HG02610 (cell line): ENCODE results near the gene SPRR4.

Experiments used
- ATAC-seq: cut with Tn5 transposase; IDR thresholded peaks from one replicate; pipeline ENCODE4 v1.9.1; 2021; ENCODE audit warnings: mild to moderate bottlenecking, moderate library complexity; ENCODE audit not compliant: unreplicated experiment

Gene SPRR4, protein sequence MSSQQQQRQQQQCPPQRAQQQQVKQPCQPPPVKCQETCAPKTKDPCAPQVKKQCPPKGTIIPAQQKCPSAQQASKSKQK

DNA sequence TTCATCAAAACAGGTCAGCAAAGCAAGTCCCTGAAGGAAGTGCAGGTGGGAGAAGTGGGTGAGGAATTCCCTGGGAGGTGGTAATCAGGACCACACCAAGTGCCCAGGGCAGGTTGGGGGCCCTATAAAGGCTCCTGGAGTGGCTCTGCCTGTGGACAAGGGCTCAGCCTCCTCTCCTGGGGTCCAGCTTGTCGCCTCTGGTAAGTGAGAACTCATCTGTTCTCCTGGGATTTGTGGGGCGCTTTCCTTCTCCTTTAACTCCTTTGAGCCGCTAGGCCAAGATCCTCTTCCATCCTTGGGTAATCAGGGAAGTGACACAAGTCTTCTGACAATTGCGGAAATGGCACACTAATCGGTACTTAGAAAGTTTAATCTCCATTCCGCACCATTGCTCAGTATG is at the start of gene SPRR4:
TSS of gene SPRR4 (plus strand) at position 154 of the 400 bp plus-strand sequence. CDS start 1,243 bp downstream, outside the sequence.
- no peak for ATAC-seq

DNA sequence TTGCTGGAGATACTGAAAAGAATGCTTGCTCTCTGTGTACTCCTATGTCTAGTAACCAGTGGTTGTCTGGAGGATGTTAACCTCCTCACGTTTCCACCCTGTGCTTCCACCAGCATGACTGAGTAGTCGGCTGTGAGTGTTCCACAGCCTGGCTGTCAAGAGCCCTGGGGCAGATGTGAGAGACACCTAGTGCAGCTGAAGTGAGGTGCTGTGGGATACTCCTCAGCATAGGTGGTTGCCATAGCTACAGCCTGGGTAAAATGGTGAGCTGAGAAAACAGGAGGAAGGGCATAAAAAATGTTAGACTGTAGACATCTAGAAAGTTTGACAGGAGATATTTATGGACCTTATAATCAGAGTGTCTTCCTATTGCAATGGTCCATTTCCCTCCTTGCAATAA is 46.3 kb upstream of the SPRR4 start:
- ATAC-seq = no peak

DNA sequence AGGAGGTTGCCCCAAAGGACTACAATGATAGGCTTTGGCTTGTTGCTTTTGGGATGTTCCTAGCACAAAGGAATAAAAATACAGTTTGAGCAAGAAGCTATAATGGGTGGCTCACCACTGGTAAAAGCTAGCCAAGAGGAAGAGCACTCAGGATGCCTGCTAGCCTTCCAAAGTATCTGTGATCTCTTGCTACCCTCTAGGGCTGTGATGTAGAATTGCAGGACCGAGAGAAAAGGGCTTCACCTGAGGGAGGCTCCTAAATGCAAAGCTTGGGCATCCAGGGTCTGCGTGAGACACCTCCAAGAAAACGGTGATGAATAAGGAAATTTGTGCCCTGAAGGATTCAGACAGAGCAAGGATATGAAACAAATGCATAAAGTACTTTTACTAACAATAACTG is 44.4 kb upstream of the SPRR4 start:
- ATAC-seq = peak; percentile 65

DNA sequence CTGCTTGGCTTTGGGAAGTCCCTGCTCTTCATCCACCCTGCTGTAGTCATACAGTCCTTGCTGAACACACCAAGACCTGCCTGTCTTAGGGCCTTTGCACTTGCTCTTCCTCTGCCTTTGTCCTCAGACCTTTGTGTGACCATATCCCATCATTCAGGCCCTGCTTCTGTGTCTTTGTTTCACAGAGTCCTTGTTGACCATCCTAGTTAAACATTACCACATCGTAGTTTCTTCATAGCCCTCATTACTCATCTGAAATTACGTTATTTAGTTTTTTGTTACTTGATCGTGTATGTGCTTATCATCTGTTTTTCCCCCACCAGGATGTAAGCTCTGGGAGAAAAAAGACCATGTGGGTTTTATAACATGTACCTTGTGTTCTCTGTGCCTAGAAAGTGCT is 41.8 kb upstream of the SPRR4 start:
- ATAC-seq = no peak

DNA sequence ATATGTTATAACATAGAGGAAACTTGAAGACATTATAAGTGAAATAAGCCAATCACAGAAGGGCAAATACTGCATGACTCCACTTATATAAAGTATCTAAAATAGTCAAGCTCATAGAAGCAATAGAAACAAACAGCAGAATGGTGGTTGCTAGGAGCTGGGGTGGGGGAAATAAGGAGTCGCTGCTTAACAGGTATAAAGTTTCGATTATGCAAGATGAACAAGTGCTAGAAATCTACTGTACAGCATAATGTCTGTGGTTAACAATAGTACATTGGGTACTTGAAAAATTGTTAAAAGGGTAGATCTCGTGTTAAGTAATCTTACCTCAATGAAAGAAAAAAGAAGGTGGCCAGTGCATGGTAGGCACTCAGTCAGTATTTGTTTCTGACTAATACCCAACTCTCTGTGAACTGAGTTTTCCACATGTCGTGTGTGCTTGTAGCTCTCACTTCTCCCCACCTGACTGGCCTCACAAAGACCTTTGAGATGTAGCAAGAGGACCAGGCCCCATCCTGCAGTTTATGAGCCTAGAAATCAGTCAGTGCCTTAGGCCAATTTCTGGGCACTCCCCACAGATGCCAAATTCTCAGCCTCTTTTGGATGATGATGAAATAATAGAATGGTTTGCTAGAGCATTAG is 38.2 kb upstream of the SPRR4 start:
- no peak for ATAC-seq

DNA sequence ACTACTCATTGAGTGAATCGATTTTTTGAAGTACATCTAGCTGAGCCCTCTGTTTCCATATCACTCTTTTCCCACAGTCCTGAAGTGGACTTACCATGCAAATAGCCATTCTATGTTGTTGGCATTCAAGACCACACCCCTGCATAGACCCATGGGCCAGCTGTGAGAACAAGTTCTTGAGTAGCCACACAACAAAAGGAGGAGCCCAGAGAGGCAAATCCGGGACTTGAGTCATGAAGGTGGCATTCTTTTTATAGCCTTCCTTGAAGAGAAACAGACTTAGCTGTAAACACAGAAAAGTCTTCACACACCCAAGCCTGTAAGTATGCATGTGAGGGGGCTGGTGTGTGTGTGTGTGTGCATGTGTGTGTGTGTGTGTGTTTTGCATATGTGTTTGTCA is 37.3 kb upstream of the SPRR4 start:
- no peak for ATAC-seq

DNA sequence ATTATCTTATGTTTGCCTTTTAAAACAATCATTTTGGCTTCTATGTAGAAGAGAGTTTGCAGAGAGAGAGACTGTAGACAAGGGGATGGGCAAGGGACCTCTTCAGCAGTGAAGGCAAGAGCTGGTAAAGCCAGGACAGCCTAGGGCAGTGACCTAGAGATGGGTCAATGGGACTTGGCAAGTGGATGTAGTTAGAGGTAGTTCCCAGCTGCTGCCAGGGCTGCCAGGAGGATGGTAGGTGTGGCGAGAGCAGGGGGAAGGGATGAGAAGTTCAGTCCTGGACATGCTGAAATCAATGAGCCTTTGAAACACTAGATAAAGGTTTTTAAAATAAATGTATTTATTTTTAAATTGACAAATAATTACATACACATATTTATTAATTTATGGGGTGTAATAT is 29.8 kb upstream of the SPRR4 start:
- no peak for ATAC-seq

DNA sequence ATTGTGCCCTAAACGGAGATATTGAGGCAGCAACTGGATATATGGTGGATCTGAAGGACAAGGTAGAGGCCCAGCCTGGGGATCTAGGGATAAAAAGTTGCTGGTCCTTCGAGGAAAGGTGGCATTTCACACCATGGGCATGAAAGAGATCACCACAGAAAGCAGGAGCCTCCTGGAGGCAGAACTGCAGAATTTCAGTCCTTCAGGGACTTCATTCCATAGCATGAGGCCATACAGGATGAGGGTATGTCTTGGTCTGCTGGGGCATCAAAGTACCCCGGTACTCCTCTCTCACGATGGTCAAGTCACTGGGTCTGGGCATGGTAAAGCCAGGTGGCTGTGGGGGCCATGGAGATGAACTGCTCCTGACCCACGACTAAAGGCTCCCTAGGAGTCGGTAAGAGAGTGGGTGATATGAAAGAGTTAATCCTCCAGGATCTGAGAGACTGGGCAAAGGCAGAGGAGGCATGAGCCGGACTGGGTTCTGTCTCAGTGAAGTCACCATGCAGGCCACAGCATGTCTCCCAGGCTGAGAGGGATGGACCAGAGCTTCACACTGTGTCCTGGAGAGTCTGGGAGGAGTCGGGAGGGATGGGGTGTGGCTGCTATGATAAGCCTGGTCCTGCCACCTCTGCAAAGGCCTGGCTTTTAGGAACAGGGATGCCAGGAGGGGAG is 29.3 kb upstream of the SPRR4 start:
- no peak for ATAC-seq

DNA sequence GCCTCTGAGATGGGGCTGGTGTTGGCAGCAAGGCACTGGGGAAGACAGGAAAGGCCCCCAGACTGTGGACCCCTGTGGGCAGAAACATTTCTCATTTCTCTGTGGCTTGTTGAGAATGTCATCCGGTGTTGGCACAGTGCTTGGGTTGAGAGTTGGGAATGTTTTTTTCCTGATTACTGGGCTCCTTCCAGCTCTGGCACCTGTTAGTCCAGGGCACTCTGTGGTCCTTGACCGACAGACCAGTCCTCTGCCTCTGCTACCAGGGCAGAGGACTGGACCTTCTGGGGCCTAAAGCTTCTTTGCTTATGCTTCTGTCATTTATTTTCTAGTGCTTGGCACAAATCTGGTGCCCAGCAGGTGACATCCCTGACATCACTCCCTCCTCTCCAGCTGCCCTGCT is 28.3 kb upstream of the SPRR4 start:
- ATAC-seq = no peak

DNA sequence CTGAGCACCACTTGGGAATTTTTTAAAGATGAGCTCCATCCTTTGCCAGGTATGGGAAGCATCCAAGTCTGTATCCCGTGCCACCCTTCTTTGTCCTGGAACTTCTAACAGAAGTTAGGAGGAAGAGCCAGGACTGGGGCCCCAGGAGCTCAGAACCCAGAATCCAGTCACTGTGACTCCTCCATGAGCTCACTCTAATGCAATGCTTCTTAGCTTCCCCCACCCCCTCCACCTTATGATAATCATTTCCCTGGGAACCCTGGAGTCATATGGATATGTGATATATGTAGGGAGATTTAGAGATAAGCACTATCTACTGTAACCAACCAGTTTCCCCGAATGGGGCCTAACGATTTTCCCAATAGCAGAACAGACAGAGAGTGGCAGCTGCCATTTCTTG is 24.2 kb upstream of the SPRR4 start:
- ATAC-seq = no peak

DNA sequence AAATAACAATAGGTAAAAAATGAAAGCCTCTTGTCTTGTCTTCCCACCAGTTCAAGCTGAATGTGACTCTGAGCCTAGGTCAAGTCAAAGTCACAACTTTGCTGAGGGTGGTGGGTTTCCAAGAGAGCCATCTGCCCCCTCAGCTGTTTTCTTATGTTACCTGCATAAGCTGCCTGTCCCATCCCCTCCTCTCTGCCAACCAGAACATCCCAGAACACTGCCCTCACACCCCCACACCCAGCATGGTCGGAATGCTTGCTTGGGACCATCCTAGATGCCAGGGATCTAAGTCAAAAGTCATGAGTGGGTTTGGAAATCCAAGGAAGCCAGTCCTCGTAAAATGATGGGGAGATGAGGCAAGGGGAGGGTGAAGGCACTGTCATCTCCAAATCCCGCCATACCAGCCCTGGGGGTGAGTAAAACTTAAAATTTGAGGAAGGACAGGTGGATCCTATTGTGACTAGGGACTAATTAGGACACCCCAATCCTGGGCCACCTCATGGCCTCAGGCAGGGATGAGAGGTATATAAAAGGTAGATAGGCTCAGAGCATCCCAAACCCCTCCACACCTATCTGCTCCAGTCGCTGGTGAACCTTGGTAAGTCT is 23.7 kb upstream of the SPRR4 start, which contains the start of gene SPRR5:
TSS of gene SPRR5 (plus strand) at position 556 of the 606 bp plus-strand sequence. CDS start 1,349 bp downstream, outside the sequence.
- no peak for ATAC-seq

DNA sequence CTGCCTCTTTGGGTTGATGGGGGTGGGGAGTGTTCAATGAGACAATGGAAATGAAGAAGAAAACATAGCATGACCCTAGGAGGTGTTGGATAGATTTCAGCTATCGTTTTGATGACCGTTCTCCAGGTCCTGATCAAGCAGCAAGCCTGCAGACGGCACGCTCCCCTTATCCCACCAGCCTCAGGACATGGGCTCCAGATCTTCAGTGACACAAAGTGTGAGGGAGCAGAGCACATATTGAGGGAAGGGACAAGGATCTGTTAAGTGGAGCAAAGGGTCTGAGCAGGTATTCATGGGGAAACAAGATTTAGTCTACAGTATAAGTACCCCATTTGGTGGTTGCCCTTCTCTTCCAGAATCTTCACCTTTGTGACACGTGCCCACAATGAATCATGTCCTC is 18.7 kb upstream of the SPRR4 start:
- ATAC-seq = no peak

DNA sequence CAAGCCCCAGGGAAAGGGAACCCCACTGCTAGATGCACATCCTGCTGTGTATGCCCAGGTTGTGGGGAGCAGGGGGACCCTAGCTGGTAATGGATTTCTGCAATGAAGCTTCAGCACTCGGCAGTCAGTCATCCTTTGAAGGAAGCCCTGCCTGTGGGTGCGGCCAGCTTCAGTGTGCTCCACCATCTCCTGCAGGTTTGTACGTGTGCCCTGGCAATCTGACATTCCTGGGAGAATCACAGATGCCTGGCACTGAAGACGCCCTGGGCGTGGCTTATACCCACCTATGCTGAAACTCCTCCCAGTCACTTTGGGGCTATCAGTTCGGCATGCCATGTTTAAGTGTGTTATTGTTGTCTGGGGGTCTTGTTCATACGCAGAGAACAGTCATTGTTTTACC is 16.7 kb upstream of the SPRR4 start:
- ATAC-seq = no peak

DNA sequence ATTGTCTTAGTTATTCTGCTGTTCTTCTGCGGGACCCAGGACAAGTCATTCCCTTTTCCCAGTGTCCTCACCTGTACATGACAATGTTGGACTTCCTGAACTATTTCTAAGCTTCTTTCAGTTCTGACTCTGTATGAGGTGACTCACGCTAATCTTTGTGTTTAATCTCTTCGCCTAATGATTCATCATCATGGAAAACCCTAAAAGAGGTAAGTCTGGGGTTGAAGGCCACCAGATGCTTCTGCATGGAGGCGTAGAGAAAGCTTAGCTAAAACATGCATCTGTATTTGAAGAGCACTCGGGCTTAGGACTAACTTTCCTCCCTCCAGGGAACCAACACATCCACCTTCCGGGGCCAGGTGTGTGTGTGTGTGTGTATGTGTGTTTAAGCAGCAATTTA is 16.0 kb upstream of the SPRR4 start:
- no peak for ATAC-seq

DNA sequence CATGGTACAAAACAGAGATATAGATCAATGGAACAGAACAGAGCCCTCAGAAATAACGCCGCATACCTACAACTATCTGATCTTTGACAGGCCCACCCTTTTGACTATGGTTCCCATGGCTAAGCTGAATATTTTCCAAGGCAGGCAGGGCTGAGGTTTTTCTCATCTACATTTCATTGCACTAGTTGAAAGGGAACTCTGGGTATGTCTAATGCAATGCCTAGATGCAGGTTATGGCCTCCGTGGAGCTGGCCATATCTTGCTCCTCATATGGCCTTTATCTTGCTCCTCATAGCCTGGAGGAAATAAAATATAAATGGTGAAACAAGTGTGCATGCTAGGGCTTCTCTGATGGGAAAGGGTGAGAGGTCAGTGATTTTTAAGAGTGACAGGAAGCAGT is 12.9 kb upstream of the SPRR4 start:
- no peak for ATAC-seq

DNA sequence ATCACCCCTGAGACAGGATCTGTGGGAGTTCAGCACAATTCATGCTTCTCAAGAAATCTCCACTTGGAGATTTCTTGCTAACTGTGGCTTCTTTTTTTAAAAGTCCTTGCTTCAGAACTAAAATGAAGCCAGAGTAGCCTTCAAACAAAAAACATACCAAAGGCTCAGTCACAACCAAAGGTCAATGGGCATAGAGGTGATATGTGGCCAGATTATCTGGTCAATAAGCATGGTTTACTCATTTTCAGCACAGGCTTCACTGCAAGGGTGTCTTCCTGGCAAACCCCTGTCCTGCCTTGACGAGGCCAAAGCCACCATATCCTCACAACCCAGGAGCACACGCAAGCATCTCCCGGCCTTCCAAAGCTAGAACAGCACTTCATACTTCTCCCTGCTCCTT is 11.2 kb upstream of the SPRR4 start:
- ATAC-seq = no peak

DNA sequence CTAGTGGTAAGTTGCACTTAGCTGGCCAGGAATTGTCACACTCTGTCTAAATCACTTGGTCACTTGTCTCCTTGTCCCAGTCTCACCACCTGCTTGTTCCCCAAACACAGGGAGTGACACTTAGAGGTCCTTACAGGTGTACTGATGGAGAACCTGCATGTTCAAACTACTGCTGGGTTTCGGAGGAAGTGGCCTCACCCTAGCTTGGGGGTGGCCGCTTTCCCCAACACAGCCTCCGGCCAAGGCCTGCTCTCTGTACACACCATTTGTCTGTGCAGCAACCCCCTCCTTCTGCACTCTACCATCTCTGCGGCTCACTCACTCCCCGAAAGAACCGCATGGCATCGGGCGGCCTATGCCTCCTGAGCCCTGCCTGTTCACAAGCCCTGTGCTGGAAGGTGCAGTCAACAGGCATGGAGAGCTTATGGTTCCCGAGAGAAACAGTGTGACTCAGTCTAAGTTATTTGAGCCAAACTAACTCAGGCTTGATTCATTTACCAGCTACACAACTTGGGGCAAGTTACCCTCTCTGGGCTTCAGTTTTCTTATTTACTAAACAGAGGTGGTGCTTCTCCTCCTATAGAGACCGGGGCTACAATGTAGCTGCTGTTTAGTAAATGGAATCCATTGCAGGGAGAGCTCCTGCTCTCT is 10.5 kb upstream of the SPRR4 start:
- no peak for ATAC-seq

DNA sequence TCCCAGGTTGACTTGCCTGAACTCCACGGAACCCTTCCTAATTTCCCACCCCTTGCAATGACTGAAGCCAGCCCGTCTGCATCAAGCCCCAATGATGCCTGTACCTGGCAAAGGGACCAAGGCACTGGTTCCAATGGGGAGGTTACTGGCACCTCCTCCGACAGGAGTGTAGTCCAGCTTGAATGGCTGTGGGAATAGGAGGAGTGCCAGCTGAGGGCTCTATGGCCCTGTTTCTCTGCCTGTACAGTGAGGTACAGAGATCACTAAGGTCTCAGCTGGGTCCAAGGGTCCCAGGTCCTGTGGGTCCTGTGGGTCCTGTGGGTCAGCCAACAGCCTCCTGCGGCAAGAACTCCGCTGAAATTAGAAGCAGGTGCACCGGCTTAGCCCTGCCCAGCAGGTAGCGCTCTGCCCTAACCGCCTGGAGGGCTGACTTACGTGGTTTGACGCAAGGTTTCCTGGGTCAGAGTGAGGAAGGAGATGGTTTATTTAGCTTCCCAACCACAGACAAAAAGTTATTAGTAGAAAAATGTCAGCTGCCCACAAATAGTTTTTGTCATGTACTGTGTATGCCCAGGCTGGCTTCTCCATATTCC is 9.9 kb upstream of the SPRR4 start:
- no peak for ATAC-seq

DNA sequence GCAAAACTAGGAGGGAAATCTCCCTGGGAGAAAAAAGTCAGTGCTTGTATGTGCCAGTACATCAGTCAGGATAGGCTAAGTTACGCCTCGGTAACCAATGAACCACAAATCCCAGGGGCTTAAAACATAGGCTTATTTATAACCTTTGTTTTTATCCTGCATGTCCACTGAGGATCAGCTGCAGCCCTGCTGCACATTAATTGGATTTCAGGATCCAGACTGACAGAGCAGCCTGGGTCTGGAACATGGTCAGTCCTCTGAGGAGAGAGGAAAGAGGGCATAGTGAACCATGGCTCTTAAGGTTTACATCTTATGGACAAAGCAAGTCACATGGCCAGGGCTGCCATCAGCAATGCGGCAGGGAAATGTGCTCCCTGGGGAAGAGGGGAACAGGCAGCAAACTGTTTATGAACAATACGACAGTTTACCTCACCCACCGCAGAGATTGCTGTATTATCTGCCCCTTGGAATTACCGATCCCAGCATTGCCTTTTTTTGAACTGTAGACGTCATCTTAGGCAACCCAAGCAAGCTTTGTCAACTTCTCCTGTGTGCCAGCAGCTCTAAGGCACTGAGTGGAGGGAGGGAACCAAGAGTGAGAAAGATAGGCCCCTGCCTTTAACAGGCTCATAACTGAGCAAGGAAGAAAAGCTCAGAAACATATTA is 9.1 kb upstream of the SPRR4 start:
- no peak for ATAC-seq

DNA sequence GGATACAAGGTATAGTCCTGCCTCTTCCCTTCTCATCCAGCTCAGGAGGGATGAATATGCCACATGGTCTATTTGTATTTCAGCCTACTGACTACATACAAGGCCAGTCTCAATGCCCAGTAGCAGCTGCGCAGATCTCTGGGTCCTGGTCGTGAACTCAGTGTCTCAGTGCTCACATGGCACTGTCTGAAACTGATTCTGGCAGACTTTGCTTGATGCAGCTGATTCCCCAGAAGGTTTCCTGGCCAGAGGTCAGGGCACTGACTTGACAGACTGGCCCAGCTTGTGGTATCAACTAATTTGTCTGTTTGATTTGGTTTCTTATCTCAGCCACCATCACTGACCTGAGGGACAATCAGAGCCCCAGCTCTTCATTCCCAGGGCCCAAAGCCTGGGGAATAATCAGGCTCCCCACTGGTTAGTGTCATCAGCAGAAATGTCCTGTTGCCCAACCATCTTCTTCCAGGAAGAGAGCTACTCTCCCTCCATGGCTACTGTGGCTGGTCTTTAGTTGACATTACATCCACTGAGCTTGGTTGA is 7.5 kb upstream of the SPRR4 start:
- ATAC-seq = no peak
